BE2C (cell line): Measurements from ENCODE around the gene PPP2R5E.

Experiments
- DNase-seq: peaks from one replicate; pipeline ENCODE4 v3.0.0-alpha.2; 2020
- H3K27me3 ChIP-seq: fragments of 250-450 bp; sonication (Bioruptor Pico); 2 replicates; pipeline ENCODE4 v1.5.1; 2020; ENCODE audit warnings: mild to moderate bottlenecking
- H3K36me3 ChIP-seq: fragments of 250-450 bp; sonication (Bioruptor Pico); 2 replicates; pipeline ENCODE4 v1.5.1; 2020; ENCODE audit warnings: mild to moderate bottlenecking
- H3K4me1 ChIP-seq: fragments of 250-450 bp; sonication (Bioruptor Pico); 2 replicates; pipeline ENCODE4 v1.5.1; 2020
- H3K4me3 ChIP-seq: 2 replicates; pipeline ENCODE4 v1.5.1; 2011; ENCODE audit warnings: low read depth, low read length
- H3K9me3 ChIP-seq: fragments of 250-450 bp; sonication (Bioruptor Pico); 2 replicates; pipeline ENCODE4 v1.5.1; 2020
- TF ChIP-seq, protein P1 (sequence below): IDR thresholded peaks from 2 replicates; pipeline ENCODE4 v1.5.1; 2012; ENCODE audit warnings: mild to moderate bottlenecking, low read depth, low read length

PPP2R5E gene

GRCh38 chr14:63344336-63344735 is 198.8 kb downstream of the PPP2R5E start:
- Histone ChIP-seq H3K36me3 (no peaks in the 10 kb centered on the region), H3K4me1 (no peaks in the 10 kb centered on the region), H3K27me3 (no peaks in the 10 kb centered on the region; the same call in 1 of the 2 replicates), H3K4me3 (no peak overlapping the region), H3K9me3 (no peaks in the 10 kb centered on the region)
- TF ChIP-seq, protein P1, sequence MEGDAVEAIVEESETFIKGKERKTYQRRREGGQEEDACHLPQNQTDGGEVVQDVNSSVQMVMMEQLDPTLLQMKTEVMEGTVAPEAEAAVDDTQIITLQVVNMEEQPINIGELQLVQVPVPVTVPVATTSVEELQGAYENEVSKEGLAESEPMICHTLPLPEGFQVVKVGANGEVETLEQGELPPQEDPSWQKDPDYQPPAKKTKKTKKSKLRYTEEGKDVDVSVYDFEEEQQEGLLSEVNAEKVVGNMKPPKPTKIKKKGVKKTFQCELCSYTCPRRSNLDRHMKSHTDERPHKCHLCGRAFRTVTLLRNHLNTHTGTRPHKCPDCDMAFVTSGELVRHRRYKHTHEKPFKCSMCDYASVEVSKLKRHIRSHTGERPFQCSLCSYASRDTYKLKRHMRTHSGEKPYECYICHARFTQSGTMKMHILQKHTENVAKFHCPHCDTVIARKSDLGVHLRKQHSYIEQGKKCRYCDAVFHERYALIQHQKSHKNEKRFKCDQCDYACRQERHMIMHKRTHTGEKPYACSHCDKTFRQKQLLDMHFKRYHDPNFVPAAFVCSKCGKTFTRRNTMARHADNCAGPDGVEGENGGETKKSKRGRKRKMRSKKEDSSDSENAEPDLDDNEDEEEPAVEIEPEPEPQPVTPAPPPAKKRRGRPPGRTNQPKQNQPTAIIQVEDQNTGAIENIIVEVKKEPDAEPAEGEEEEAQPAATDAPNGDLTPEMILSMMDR = no peak
- DNase-seq = no peak

DNA sequence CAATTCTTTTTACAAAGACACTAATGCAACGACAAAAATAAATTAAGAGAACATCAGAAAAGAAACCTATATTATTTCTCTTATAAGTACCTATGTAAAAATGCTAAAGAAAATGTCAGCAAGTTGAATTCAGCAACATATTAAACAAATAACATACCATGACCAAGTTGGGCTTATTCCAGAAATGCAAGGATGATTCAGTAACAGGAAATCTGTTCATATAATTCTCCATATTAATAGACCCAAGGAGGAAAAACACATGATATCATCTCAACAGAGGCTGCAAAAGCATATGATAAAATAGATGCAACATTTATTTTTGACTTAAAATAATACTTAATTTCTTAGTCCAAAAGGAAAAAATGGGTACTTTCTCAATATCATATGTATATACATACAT is 199.3 kb downstream of the PPP2R5E start:
- DNase-seq = no peak
- Histone ChIP-seq H3K4me1 (no peaks in the 10 kb centered on the region), H3K27me3 (no peaks in the 10 kb centered on the region; the same call in 1 of the 2 replicates), H3K4me3 (no peak overlapping the region), H3K9me3 (no peaks in the 10 kb centered on the region), H3K36me3 (no peaks in the 10 kb centered on the region)
- TF ChIP-seq, protein P1 = no peak

- Histone ChIP-seq H3K36me3 (no peaks in the 10 kb centered on the region), H3K9me3 (no peaks in the 10 kb centered on the region), H3K4me3 (no peak overlapping the region), H3K27me3 (no peaks in the 10 kb centered on the region; the same call in 1 of the 2 replicates), H3K4me1 (no peaks in the 10 kb centered on the region)
- DNase-seq = no peak
- TF ChIP-seq, protein P1 = no peak
Measured at GRCh38 chr14:63342371-63342770, 200.8 kb downstream of the PPP2R5E start.

- Histone ChIP-seq H3K36me3 (no peaks in the 10 kb centered on the region), H3K4me1 (no peaks in the 10 kb centered on the region; the same call in 1 of the 2 replicates), H3K27me3 (peaks cover 3% of the 10 kb centered on the region; the same call in 1 of the 2 replicates), H3K9me3 (no peaks in the 10 kb centered on the region; the same call in 1 of the 2 replicates), H3K4me3 (no peak overlapping the region)
- TF ChIP-seq, protein P1 = no peak
- DNase-seq = no peak
Measured at GRCh38 chr14:63328787-63329737, 214.1 kb downstream of the PPP2R5E start.

GRCh38 chr14:63326840-63327239 is 216.3 kb downstream of the PPP2R5E start:
- TF ChIP-seq, protein P1 = no peak
- Histone ChIP-seq H3K27me3 (0 out of 2 replicates have a peak, but pooled peaks cover 3% of the 10 kb centered on the region), H3K36me3 (no peaks in the 10 kb centered on the region), H3K4me3 (no peak overlapping the region), H3K9me3 (no peaks in the 10 kb centered on the region; the same call in 1 of the 2 replicates), H3K4me1 (no peaks in the 10 kb centered on the region; the same call in 1 of the 2 replicates)
- DNase-seq = no peak

DNA sequence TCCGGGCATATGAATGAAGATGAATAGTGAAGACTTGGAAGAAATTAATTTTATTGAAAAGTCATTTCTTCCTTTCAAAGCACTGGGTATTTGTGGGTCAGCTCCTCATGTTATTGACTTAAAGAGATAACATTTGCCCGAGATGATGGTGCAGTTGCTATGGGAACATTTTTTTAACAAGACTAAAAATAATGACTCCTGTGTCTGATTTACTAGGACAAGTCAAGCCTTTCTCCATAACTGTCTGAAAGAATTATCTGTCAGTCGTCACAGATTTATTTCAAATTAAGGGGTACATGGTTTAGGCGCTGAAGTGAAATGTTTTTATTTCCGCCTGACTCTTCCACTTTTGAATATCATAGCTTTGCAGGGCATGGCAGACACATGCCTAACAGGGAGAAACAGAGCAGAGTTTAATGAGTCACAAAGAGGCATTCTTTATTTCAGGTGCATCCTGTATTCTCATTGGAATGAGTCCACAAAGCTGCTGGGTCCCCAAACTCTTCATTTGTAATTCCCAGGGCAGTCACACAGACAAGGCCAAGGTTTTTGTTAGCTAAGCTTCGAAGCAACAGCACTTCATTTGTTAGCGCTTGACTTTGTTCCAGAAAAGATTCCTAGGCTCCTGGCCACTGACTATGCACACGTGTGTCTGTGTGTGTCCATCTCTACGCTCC is 220.1 kb downstream of the PPP2R5E start:
- Histone ChIP-seq H3K4me1 (no peaks in the 10 kb centered on the region), H3K36me3 (no peaks in the 10 kb centered on the region), H3K27me3 (peaks cover 14% of the 10 kb centered on the region), H3K4me3 (no peak overlapping the region), H3K9me3 (no peaks in the 10 kb centered on the region; the same call in 1 of the 2 replicates)
- TF ChIP-seq, protein P1 = no peak
- no peak for DNase-seq
